Measurements from ENCODE around the gene ACOXL.

Gene ACOXL

DNA sequence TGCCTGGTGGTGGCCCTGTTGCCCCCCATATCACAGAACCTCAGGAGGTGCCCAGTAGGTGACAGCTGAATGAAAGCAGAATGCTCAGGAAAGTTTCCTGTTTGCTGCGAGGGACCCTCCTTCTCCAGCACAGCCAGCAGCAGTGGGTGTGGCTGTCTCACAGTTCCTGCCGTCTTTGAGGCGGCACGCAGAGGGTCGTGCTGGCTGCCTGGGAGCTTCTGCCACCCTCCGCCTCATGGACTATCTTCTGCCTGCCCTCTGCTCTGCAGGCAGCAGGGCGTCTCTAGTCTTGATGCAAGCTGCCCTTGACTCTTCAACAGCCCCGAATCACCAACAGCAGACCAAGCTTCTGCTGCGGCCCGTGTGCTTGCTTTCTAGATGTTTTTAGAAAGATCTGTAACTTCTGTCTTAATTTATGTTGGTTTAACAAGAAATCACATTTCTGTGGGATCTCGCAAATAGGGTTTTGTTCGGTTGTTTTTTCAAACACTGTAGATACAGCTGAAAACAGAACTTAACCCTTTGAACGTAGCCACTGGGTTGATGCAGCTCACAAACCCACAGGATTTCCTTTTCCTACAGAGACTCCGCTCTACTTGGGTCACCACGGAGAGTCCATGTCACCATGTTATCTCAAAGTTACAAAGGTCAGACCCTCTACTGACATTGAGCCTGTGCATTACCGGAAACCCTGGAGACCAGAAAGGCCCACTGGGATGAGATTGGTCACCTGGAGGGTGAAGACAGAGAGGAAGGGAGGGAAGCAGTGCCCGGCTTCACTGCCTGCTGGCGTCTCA, 144.9 kb downstream of the ACOXL start:
- DNase-seq: no peak

DNA sequence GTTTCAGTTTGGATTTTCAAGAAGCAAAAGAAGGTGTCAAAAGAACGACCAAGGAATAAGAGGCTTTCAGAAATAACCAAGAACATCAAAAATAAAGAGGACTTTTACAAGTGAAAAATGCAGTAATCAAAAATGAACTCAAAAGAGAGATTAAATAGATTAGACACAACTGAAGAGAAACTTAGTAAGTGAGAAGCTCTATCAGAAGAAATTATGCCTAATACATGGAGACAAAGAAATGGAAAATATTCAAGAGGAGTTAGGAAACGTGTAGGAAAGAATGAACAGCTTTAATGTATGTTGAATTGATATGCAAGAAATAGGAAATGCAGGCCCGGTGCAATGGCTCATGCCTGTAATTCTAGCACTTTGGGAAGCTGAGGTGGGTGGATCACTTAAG, 145.8 kb downstream of the ACOXL start:
- DNase-seq: no peak

DNA sequence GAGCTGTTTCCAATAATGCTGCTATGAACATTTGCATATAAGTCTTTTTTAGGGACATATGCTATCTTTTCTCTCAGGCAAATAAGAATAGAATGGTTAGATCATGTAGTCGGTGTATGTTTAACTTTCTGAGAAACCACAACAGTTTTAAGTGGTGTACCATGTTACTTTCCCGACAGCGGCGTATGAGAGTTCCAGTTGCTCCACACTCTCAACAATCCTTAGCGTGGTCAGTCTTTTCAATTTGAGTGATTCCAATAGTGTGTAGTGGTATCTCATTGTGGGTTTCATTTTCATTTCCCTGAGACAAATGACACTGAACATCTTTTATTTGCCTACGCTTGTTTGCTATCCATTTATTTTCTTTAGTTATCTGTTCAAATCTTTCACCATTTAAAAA, 149.5 kb downstream of the ACOXL start:
- DNase-seq: no peak

DNA sequence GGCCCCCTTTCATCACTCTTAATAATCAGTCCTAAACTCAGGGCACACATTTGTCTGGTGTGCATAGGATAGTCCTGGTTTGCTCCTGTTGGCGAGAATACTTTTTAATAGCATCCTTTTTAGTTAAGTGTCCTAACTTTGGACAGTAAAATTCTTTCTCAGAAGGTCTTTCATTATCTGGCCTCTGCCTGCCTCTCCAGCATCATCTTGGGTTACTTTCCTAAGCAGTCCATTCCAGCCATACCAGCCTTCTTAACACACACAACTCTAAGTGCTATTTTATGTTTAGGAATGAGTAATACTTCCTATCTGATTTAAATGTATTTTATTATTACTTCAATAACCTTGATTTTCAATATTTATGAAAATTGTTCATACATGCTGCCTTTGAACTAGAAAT, 151.0 kb downstream of the ACOXL start:
- no peak for DNase-seq

GRCh38 chr2:110885256-110885655, 152.9 kb downstream of the ACOXL start:
- DNase-seq: no peak

GRCh38 chr2:110886826-110887573, 154.6 kb downstream of the ACOXL start:
- no peak for DNase-seq

DNA sequence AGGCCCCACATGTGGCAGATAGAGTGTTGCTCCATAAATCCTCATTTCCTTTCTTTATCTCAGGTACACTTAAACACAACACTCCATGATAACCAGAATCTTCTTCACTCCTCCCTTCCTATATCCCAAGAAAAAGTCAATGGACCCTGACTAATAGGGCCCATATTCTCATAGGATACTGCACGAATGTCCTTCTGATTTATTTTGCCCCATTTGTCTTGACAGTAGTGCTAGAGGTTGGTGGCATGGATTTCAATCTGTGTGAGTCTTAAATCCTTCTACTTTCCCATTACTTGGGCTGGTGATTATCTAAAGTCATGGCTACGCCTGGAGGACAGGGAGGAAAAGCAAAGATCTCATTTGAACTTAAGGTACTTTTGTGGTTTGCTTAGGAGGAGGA, 156.0 kb downstream of the ACOXL start:
- no peak for DNase-seq

GRCh38 chr2:110891626-110892025, 159.3 kb downstream of the ACOXL start:
- DNase-seq: no peak

GRCh38 chr2:110896226-110896625, 163.9 kb downstream of the ACOXL start:
- no peak for DNase-seq

GRCh38 chr2:110897966-110898365, 165.6 kb downstream of the ACOXL start:
- no peak for DNase-seq

- DNase-seq: no peak
Measured at GRCh38 chr2:110900191-110900590, 167.8 kb downstream of the ACOXL start.

- no peak for DNase-seq
Measured at GRCh38 chr2:110903548-110903947, 171.2 kb downstream of the ACOXL start.

GRCh38 chr2:110904116-110904778, 171.9 kb downstream of the ACOXL start:
- no peak for DNase-seq

DNA sequence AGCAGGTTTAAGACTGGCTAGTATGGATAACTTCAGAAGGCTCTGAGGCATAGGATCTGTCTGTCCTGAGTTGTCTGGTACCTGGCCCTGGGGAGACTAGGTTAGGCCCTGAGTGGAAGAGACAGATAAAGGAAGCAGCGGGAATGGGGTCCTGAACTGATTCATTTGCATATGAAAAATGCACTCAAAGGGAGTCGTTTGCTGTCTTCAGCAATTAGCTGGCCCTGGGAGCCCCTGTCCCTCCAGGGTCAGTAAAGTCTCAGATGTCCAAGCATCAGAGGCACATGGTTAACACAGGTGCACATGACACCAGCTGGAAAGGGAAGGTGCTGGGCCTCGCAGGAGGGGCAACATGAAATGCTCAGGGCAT, 172.4 kb downstream of the ACOXL start:
- no peak for DNase-seq

- DNase-seq: no peak
Measured at GRCh38 chr2:110905217-110905616, 172.8 kb downstream of the ACOXL start.

DNA sequence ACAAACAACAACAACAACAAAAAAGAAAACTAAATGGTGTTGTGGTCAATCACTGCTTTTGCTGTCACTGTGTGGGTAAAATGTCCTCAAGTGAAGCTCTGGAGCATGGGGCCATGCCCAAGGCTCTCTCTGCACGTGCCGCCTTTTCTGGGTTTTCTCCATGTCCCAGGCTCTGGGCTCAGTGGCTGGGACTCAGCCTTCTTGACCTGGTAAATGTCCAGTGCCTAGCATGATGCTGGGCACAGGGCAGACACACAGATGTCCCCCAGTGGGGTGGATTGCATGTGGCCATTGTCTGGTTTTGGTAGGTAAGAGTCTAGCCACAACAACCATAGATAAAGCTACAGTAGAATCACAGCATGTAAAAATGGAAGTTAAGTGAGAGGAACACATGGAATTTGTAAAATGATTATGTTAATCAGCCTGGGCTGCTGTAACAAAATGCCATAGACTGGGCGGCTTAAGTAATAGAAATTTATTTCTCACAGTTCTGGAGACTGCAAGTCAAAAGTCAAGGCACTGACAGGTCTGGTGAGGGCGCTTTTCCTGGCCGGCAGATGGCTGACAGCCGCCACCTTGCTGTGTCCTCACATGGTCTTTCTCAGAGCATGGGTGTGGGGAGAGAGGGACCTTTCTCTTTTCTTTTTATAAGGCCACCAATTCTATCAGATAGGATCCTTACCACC, 174.4 kb downstream of the ACOXL start:
- DNase-seq: no peak

- no peak for DNase-seq
Measured at GRCh38 chr2:110909501-110909900, 177.1 kb downstream of the ACOXL start.

- DNase-seq: no peak
Measured at GRCh38 chr2:110910423-110910822, 178.1 kb downstream of the ACOXL start.

DNA sequence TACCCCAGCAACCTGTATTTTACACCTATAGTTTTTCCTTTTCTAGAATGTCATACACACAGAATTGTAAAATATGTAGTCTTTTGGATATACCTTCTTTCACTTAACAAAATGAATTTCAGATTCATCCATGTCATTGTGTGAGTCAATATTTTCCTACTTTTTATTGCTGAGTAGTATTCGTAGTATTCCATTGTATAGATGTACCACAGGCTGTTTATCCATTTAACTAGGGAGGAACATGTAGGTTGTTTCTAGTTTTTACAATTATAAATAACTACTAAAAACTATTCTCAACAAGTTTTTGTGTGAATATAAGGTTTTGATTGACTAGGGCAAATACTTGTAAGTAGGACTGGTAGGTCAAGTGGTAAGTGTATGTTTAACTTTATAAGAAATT, 187.4 kb downstream of the ACOXL start:
- DNase-seq: no peak

GRCh38 chr2:110925479-110925878, 193.1 kb downstream of the ACOXL start:
- no peak for DNase-seq

DNA sequence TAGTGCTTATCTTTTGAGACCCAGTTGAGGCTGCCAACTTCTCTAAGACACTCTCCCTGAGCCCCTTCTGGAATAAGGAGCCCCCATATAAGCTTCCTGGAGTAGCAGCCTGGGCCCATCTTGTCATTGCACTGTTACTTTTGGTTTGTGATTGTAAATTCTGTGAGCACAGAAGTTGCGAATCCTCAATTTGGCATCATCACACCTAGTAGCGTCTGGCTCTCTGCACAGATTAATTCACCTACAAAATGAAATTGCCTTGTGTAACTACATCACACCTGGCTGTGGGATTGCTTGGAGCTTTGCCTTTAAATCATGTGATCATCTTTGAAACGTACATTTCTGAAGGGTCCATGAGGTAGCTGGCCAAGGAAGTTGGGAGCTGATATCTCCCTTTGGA, 195.2 kb downstream of the ACOXL start:
- no peak for DNase-seq

DNA sequence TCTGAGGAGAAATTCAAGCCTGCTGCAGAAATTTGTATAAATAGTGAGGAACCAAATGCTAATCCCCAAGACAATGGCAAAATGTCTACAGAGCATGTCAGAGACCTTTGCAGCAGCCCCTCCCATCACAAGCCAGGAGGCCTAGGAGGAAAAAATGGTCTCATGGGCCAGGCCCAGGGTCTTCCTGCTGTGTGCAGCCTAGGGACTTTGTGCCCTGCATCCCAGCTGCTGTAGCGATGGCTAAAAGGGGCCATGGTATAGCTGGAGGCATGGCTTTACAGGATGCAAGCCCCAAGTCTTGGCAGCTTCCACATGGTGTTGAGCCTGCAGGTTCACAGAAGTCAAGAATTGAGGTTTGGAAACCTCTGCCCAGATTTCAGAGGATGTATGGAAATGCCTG, 197.2 kb downstream of the ACOXL start:
- DNase-seq: no peak

DNA sequence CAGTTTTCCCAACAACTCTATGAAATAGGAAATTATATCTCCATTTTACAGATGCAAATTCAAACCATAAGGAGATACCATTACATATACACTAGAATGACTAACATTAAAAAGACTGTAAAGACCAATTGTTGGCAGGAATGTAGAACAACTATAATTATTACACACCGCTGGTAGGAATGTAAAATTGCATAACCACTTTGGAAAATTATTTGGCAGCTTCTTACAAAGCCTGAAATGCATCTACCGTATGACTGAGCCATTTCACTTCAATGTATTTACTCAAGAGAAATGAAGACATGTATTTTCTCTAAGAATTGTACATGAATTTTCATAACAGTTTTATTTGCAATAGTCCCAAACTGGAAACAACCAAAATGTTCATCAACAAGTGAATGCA, 199.3 kb downstream of the ACOXL start:
- no peak for DNase-seq
